A549 (cell line): ENCODE results near the gene ANKFN1.

Source experiments
- HES2 ChIP-seq: fragments of >200 bp; sonication (Bioruptor Twin); formaldehyde crosslinking; IDR thresholded peaks from 2 replicates; pipeline ENCODE4 v1.6.1; 2016
- JUN ChIP-seq, 2 experiments: fragments of >200 bp; sonication (Bioruptor Twin); formaldehyde crosslinking; IDR thresholded peaks; 2 replicates in 1 of 2; 3 replicates in 1 of 2; pipeline ENCODE4 v1.6.1; 2016 to 2017
- MAZ ChIP-seq: fragments of 150-350 bp; IDR thresholded peaks from 2 replicates; pipeline ENCODE4 v1.6.1; 2014; ENCODE audit warnings: antibody characterized with exemption, low read depth, low read length, borderline replicate concordance
- NR3C1 ChIP-seq: fragments of >200 bp; sonication (Bioruptor Twin); formaldehyde crosslinking; IDR thresholded peaks from 3 replicates; pipeline ENCODE4 v1.6.1; 2017
- POLR2A ChIP-seq: IDR thresholded peaks from 2 replicates; pipeline ENCODE4 v1.6.1; 2012; ENCODE audit warnings: mild to moderate bottlenecking, low read length
- RAD21 ChIP-seq, 2 experiments: fragments of >200 bp in 1 of 2; sonication (Bioruptor Twin) in 1 of 2; formaldehyde crosslinking in 1 of 2; IDR thresholded peaks in 1 of 2; conservative IDR thresholded peaks in 1 of 2; 2 replicates in 1 of 2; 3 replicates in 1 of 2; pipeline ENCODE4 v1.6.1; 2012 to 2018; ENCODE audit warnings: inconsistent platforms in 1 of 2
- RCOR1 ChIP-seq: fragments of 150-350 bp; IDR thresholded peaks from 2 replicates; pipeline ENCODE4 v1.6.1; 2014; ENCODE audit warnings: antibody characterized with exemption, low read length, low read depth
- REST ChIP-seq: fragments of 200-600 bp; sonication (generic); IDR thresholded peaks from 2 replicates; pipeline ENCODE4 v1.6.1; 2016; ENCODE audit warnings: antibody characterized with exemption, mild to moderate bottlenecking, moderate library complexity
- TF ChIP-seq, protein P1 (sequence below): fragments of >200 bp; sonication (Bioruptor Twin); formaldehyde crosslinking; IDR thresholded peaks from 3 replicates; pipeline ENCODE4 v1.5.1; 2016

DNA sequence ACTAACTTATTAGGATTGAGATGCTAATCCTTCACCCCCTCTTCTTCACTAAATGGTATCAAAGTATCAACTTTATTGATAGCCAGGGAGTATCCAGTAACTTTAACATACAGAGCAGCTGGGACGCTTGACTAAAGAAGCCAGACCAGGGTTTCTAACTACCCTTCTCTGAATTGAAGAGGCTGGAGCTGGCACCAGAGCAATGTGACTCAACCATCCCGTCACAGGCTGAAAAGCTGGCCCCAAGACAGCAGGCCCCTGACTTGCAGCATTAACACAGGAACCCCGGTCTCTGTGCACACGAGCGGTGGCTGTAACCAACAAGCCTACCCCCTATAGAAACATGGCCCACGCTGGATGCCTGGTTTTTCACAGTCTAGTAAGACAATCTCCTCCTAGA lies 59.8 kb downstream of the ANKFN1 start:
- TF ChIP-seq, protein P1, sequence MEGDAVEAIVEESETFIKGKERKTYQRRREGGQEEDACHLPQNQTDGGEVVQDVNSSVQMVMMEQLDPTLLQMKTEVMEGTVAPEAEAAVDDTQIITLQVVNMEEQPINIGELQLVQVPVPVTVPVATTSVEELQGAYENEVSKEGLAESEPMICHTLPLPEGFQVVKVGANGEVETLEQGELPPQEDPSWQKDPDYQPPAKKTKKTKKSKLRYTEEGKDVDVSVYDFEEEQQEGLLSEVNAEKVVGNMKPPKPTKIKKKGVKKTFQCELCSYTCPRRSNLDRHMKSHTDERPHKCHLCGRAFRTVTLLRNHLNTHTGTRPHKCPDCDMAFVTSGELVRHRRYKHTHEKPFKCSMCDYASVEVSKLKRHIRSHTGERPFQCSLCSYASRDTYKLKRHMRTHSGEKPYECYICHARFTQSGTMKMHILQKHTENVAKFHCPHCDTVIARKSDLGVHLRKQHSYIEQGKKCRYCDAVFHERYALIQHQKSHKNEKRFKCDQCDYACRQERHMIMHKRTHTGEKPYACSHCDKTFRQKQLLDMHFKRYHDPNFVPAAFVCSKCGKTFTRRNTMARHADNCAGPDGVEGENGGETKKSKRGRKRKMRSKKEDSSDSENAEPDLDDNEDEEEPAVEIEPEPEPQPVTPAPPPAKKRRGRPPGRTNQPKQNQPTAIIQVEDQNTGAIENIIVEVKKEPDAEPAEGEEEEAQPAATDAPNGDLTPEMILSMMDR, result no peak
- no peak for TF ChIP-seq POLR2A
- TF ChIP-seq REST, result no peak
- TF ChIP-seq JUN (IDR thresholded peaks at IDR 0.05), result no peak
- TF ChIP-seq RCOR1, result no peak
- TF ChIP-seq RAD21 (conservative IDR thresholded peaks at IDR 0.05 in 1 of 2, IDR thresholded peaks at IDR 0.05 in 1 of 2), result no peak
- TF ChIP-seq NR3C1, result no peak
- no peak for TF ChIP-seq HES2
- TF ChIP-seq MAZ, result no peak
